IMR-90 (cell line): ENCODE measurements around the gene ESR2. TPM values are rescaled to one million over a fixed set of nuclear protein-coding genes. Genes with fewer than 3 reads are reported as not detected.

Experiments used
- ATAC-seq: fragments of 200-7000 bp; cut with Tn5 transposase; 2 replicates; pipeline ENCODE4 v1.9.1; 2020; ENCODE audit warnings: low read depth, mild to moderate bottlenecking, moderate library complexity
- BruUV-seq: library from RNA; stranded (reverse); fragments of 400-500 nt; replicated peaks from 2 replicates; lab custom pipeline; 2021; lab: Mats Ljungman, UMichigan
- CTCF ChIA-PET: fragments of 300-600 bp; formaldehyde crosslinking; extraction: SDS; loops from one replicate; lab custom pipeline; 2021; ENCODE audit warnings: antibody characterized with exemption; lab: Yijun Ruan, JAX
- POLR2A ChIA-PET: fragments of 300-600 bp; sonication (Branson Sonifier 250); formaldehyde crosslinking; loops from one replicate; lab custom pipeline; 2022; ENCODE audit warnings: antibody characterized with exemption; ENCODE audit not compliant: unreplicated experiment; lab: Charles Lee
- DNase-seq: peaks from one replicate; pipeline ENCODE4 v3.0.0; 2013
- H2AFZ ChIP-seq: replicated peaks from 2 replicates; pipeline ENCODE3; 2013; ENCODE audit warnings: low read length, mild to moderate bottlenecking; ENCODE audit not compliant: poor library complexity
- H2AK5ac ChIP-seq: 2 replicates; pipeline ENCODE4 v1.6.1; 2013; ENCODE audit warnings: low read depth, low read length, inconsistent platforms
- H2AK9ac ChIP-seq: replicated peaks from 2 replicates; pipeline ENCODE3; 2013; ENCODE audit warnings: mild to moderate bottlenecking, low read depth, low read length, moderate library complexity; ENCODE audit not compliant: poor library complexity
- H2BK120ac ChIP-seq: 2 replicates; pipeline ENCODE4 v1.6.1; 2013; ENCODE audit warnings: low read depth, low read length, inconsistent platforms
- H2BK15ac ChIP-seq: 3 replicates; pipeline ENCODE4 v1.6.1; 2013; ENCODE audit warnings: low read depth, low read length, inconsistent platforms
- H2BK20ac ChIP-seq: 2 replicates; pipeline ENCODE4 v1.6.1; 2013; ENCODE audit warnings: low read depth, mild to moderate bottlenecking, inconsistent platforms, low read length, moderate library complexity
- H2BK5ac ChIP-seq: 2 replicates; pipeline ENCODE4 v1.6.1; 2013; ENCODE audit warnings: mild to moderate bottlenecking, low read depth, low read length, inconsistent platforms; ENCODE audit not compliant: poor library complexity, severe bottlenecking
- H3K14ac ChIP-seq: replicated peaks from 2 replicates; pipeline ENCODE4 v1.6.1; 2013; ENCODE audit warnings: low read depth, low read length, inconsistent platforms
- H3K18ac ChIP-seq: 2 replicates; pipeline ENCODE4 v1.6.1; 2013; ENCODE audit warnings: low read depth, low read length, control low read depth
- H3K23ac ChIP-seq: 2 replicates; pipeline ENCODE4 v1.6.1; 2013; ENCODE audit warnings: low read depth, low read length, inconsistent platforms
- H3K27ac ChIP-seq: 2 replicates; pipeline ENCODE4 v1.5.1; 2013; ENCODE audit warnings: mild to moderate bottlenecking, control low read depth, low read length; ENCODE audit not compliant: insufficient read depth
- H3K27me3 ChIP-seq: 2 replicates; pipeline ENCODE4 v1.6.1; 2013; ENCODE audit warnings: low read length; ENCODE audit not compliant: control insufficient read depth, insufficient read depth
- H3K36me3 ChIP-seq: 2 replicates; pipeline ENCODE4 v1.6.1; 2013; ENCODE audit warnings: low read length, mixed read lengths; ENCODE audit not compliant: control insufficient read depth, insufficient read depth
- H3K4ac ChIP-seq: 2 replicates; pipeline ENCODE4 v1.6.1; 2013; ENCODE audit warnings: low read depth, low read length, inconsistent platforms
- H3K4me1 ChIP-seq: 2 replicates; pipeline ENCODE4 v1.6.1; 2013; ENCODE audit warnings: low read length, mixed read lengths; ENCODE audit not compliant: control insufficient read depth, insufficient read depth
- H3K4me2 ChIP-seq: 2 replicates; pipeline ENCODE4 v1.6.1; 2013; ENCODE audit warnings: low read depth, mild to moderate bottlenecking, control low read depth, low read length, moderate library complexity
- H3K4me3 ChIP-seq: 2 replicates; pipeline ENCODE4 v1.5.1; 2013; ENCODE audit warnings: low read depth, mild to moderate bottlenecking, control low read depth, low read length, moderate library complexity; ENCODE audit not compliant: insufficient read depth
- H3K56ac ChIP-seq: 2 replicates; pipeline ENCODE4 v1.6.1; 2013; ENCODE audit warnings: low read length, inconsistent platforms; ENCODE audit not compliant: insufficient read depth; ENCODE audit errors: extremely low read depth
- H3K79me1 ChIP-seq, 2 experiments: 2 replicates each; pipeline ENCODE4 v1.6.1; 2013; ENCODE audit warnings: low read length in 2 of 2, inconsistent platforms in 1 of 2, low read depth in 1 of 2
- H3K9ac ChIP-seq: 2 replicates; pipeline ENCODE4 v1.6.1; 2013; ENCODE audit warnings: low read depth, low read length, control low read depth
- H3K9me1 ChIP-seq: 2 replicates; pipeline ENCODE4 v1.6.1; 2013; ENCODE audit warnings: low read length, inconsistent platforms; ENCODE audit not compliant: insufficient read depth
- H3K9me3 ChIP-seq: 2 replicates; pipeline ENCODE4 v1.6.1; 2013; ENCODE audit warnings: low read length; ENCODE audit not compliant: control insufficient read depth, insufficient read depth
- H4K20me1 ChIP-seq: 2 replicates; pipeline ENCODE4 v1.6.1; 2013; ENCODE audit warnings: low read length, inconsistent platforms; ENCODE audit not compliant: insufficient read depth
- H4K5ac ChIP-seq: 2 replicates; pipeline ENCODE4 v1.6.1; 2013; ENCODE audit warnings: mild to moderate bottlenecking, low read depth, low read length, control low read depth
- H4K8ac ChIP-seq, 2 experiments: 2 replicates each; pipeline ENCODE4 v1.6.1; 2013; ENCODE audit warnings: low read depth in 2 of 2, low read length in 2 of 2, control low read depth in 1 of 2, inconsistent platforms in 1 of 2
- H4K91ac ChIP-seq: 2 replicates; pipeline ENCODE4 v1.6.1; 2013; ENCODE audit warnings: low read depth, low read length, inconsistent platforms; ENCODE audit not compliant: insufficient read depth
- ELK1 ChIP-seq: fragments of 150-350 bp; IDR thresholded peaks from 2 replicates; pipeline ENCODE4 v1.6.1; 2016; ENCODE audit warnings: low read depth, mild to moderate bottlenecking, low read length, moderate library complexity, borderline replicate concordance
- WGBS, 2 experiments: methylation state at CpG; one replicate each; pipeline versions ENCODE4 v1.1.5 to v1.1.7; 2013; ENCODE audit warnings: missing lambda C conversion rate in 2 of 2; ENCODE audit not compliant: insufficient read length in 1 of 2; ENCODE audit errors: extremely low coverage in 2 of 2; 5-methylcytosine and 5-hydroxymethylcytosine counted together
- dilution Hi-C: fragments of 300-500 bp; cut with HindIII; formaldehyde crosslinking; loops from one replicate; pipeline ENCODE4 v1.14.3; 2018; ENCODE audit warnings: low sequenced_read_pairs; ENCODE audit not compliant: unreplicated experiment
- in situ Hi-C: fragments of 300-500 bp; cut with MboI; formaldehyde crosslinking; loops from 3 replicates; pipeline ENCODE4 v1.14.3; 2019; ENCODE audit warnings: low sequenced_read_pairs, inconsistent platforms, mixed read lengths
- intact Hi-C: fragments of 100-400 bp; cut with micrococcal nuclease; formaldehyde crosslinking; loops from 2 replicates; pipeline ENCODE4 v1.10.0; 2022
- polyA plus RNA-seq, 3 experiments: library from polyadenylated mRNA; depleted of rRNA; stranded (reverse); fragments of >200 nt; gene quantifications; 2 replicates each; pipeline ENCODE4 v1.2.3, GENCODE V29; 2012; ENCODE audit warnings: low replicate concordance in 1 of 3
- total RNA-seq: library from RNA; depleted of rRNA; stranded (reverse); fragments of >200 nt; gene quantifications from 2 replicates; pipeline ENCODE4 v1.2.3, GENCODE V29; 2012

Gene ESR2
- total and polyA plus RNA-seq, 2 of the 4 experiments (the other 2 are of a cell fraction) = under 0.01 to 0.03 TPM

GRCh38 chr14:64198486-64198885, 95.7 kb downstream of the ESR2 start:
- H3K36me3 ChIP-seq = no peaks in the 10 kb centered on the region; the same call in 1 of the 2 replicates
- no peak overlapping the region for H3K14ac ChIP-seq
- H3K4me3 ChIP-seq = no peak overlapping the region
- H4K8ac ChIP-seq = no peak overlapping the region
- CTCF ChIA-PET = interaction anchor here (0.6 to 0.7 kb wide), 2 partner anchors 9 to 11 kb away, joined by 3 to 4 read pairs; no protein-coding TSS in a partner anchor
- no peak overlapping the region for H3K4ac ChIP-seq
- intact Hi-C loops = loop anchor here (10.0 kb wide), 1 partner anchor 96 kb away; the partner anchor contains the start of gene ESR2
- no peak overlapping the region for H2BK20ac ChIP-seq
- H2AK9ac ChIP-seq = no peak overlapping the region
- no TSS peak for BruUV-seq
- DNase-seq (no peak), ATAC-seq (no peak)
- dilution Hi-C loops = no loop called here
- no peaks in the 10 kb centered on the region for H4K20me1 ChIP-seq
- peaks cover 7% of the 10 kb centered on the region; the same call in 1 of the 2 replicates for H3K4me1 ChIP-seq
- no peak overlapping the region for H3K27ac ChIP-seq
- H2AK5ac ChIP-seq = peak overlapping the region; percentile 38; the same call in 1 of the 2 replicates
- TF ChIP-seq ELK1 = no peak
- H3K79me1 ChIP-seq = no peaks in the 10 kb centered on the region
- H2BK15ac ChIP-seq = no peak overlapping the region
- no peak overlapping the region for H3K56ac ChIP-seq
- H4K91ac ChIP-seq = peak overlapping the region; percentile 42; the same call in 1 of the 2 replicates
- POLR2A ChIA-PET = no interaction called here
- H3K9ac ChIP-seq = no peak overlapping the region
- H3K9me1 ChIP-seq = no peaks in the 10 kb centered on the region; the same call in 1 of the 2 replicates
- no peak overlapping the region for H2BK120ac ChIP-seq
- H3K23ac ChIP-seq = no peak overlapping the region
- no peak overlapping the region; the same call in 1 of the 2 replicates for H3K4me2 ChIP-seq
- no peak overlapping the region for H3K18ac ChIP-seq
- in situ Hi-C loops = no loop called here
- H2BK5ac ChIP-seq = no peak overlapping the region
- no peaks in the 10 kb centered on the region for H3K9me3 ChIP-seq
- no CpG with 5 or more reads among the region's 3 CpGs for WGBS, 2 experiments
- H3K27me3 ChIP-seq = no peaks in the 10 kb centered on the region
- H2AFZ ChIP-seq = no peak overlapping the region
- no peak overlapping the region for H4K5ac ChIP-seq
